Measurements from ENCODE around the gene CAMK1D.

Gene CAMK1D

GRCh38 chr10:12768156-12769100, 419.1 kb downstream of the CAMK1D start:
- DNase-seq (ENCODE audit: low spot score) = peak; percentile 1

GRCh38 chr10:12769323-12770044, 420.1 kb downstream of the CAMK1D start:
- no peak for DNase-seq (ENCODE audit: low spot score)

- DNase-seq (ENCODE audit: low spot score) = no peak
Observed at GRCh38 chr10:12771981-12772760, 422.8 kb downstream of the CAMK1D start.

GRCh38 chr10:12772797-12773587, 423.6 kb downstream of the CAMK1D start:
- no peak for DNase-seq (ENCODE audit: low spot score)

GRCh38 chr10:12774204-12774894, 425.0 kb downstream of the CAMK1D start:
- no peak for DNase-seq (ENCODE audit: low spot score)

GRCh38 chr10:12777840-12778585, 428.7 kb downstream of the CAMK1D start:
- DNase-seq (ENCODE audit: low spot score) = no peak

GRCh38 chr10:12780634-12781601, 431.6 kb downstream of the CAMK1D start:
- no peak for DNase-seq (ENCODE audit: low spot score)

- DNase-seq (ENCODE audit: low spot score) = no peak
Observed at GRCh38 chr10:12781976-12782375, 432.6 kb downstream of the CAMK1D start.

- peak; percentile 38 for DNase-seq (ENCODE audit: low spot score)
Observed at GRCh38 chr10:12782537-12782936, 433.2 kb downstream of the CAMK1D start.

GRCh38 chr10:12783293-12783692, 433.9 kb downstream of the CAMK1D start:
- no peak for DNase-seq (ENCODE audit: low spot score)

GRCh38 chr10:12784646-12785045, 435.3 kb downstream of the CAMK1D start:
- DNase-seq (ENCODE audit: low spot score) = no peak

- DNase-seq (ENCODE audit: low spot score) = no peak
Observed at GRCh38 chr10:12785415-12785831, 436.1 kb downstream of the CAMK1D start.

- no peak for DNase-seq (ENCODE audit: low spot score)
Observed at GRCh38 chr10:12787297-12787696, 437.9 kb downstream of the CAMK1D start.

GRCh38 chr10:12788277-12788676, 438.9 kb downstream of the CAMK1D start:
- DNase-seq (ENCODE audit: low spot score) = no peak

- DNase-seq (ENCODE audit: low spot score) = no peak
Observed at GRCh38 chr10:12790270-12790669, 440.9 kb downstream of the CAMK1D start.

- DNase-seq (ENCODE audit: low spot score) = no peak
Observed at GRCh38 chr10:12791728-12792127, 442.4 kb downstream of the CAMK1D start.

- DNase-seq (ENCODE audit: low spot score) = no peak
Observed at GRCh38 chr10:12792889-12793556, 443.7 kb downstream of the CAMK1D start.
